Keratinocyte (primary cell): ENCODE measurements around the gene HNF4A. TPM values are rescaled to one million over a fixed set of nuclear protein-coding genes. Genes with fewer than 3 reads are reported as not detected.

Experiments used
- DNase-seq: peaks from one replicate; pipeline ENCODE4 v3.0.0-alpha.2; 2011; ENCODE audit warnings: low read depth, missing footprints, low spot score
- FAIRE-seq: peaks from 2 replicates; lab custom pipeline; 2011; peaks lifted over from hg19 to GRCh38; lab: Jason Lieb, UNC
- H2AFZ ChIP-seq: 2 replicates; pipeline ENCODE4 v1.6.0; 2012; ENCODE audit warnings: low read length, control low read depth, inconsistent platforms; ENCODE audit not compliant: control insufficient read depth
- H3K27ac ChIP-seq: 2 replicates; pipeline ENCODE4 v1.5.1; 2011; ENCODE audit warnings: low read length; ENCODE audit not compliant: control insufficient read depth, insufficient read depth
- H3K27me3 ChIP-seq: 3 replicates; pipeline ENCODE4 v1.6.0; 2011; ENCODE audit warnings: low read length; ENCODE audit not compliant: control insufficient read depth, insufficient read depth; ENCODE audit errors: extremely low read depth
- H3K36me3 ChIP-seq, 2 experiments: 2 replicates in 1 of 2; 3 replicates in 1 of 2; pipeline ENCODE4 v1.5.1; 2011; ENCODE audit warnings: low read length in 2 of 2, mild to moderate bottlenecking in 1 of 2; ENCODE audit not compliant: control insufficient read depth in 2 of 2, insufficient read depth in 2 of 2; ENCODE audit errors: extremely low read depth in 1 of 2
- H3K4me1 ChIP-seq: 3 replicates; pipeline ENCODE4 v1.5.1; 2011; ENCODE audit warnings: low read length; ENCODE audit not compliant: control insufficient read depth, insufficient read depth; ENCODE audit errors: extremely low read depth
- H3K4me2 ChIP-seq: 3 replicates; pipeline ENCODE4 v1.6.0; 2011; ENCODE audit warnings: low read depth, low read length; ENCODE audit not compliant: control insufficient read depth, insufficient read depth; ENCODE audit errors: extremely low read depth
- H3K4me3 ChIP-seq, 3 experiments: fragments of 200-600 bp in 1 of 3; sonication (generic) in 1 of 3; 2 replicates in 2 of 3; 3 replicates in 1 of 3; pipeline ENCODE4 v1.5.1; 2011 to 2016; ENCODE audit warnings: low read length in 3 of 3, mild to moderate bottlenecking in 3 of 3, control low read depth in 2 of 3, inconsistent platforms in 1 of 3, low read depth in 1 of 3, mixed read lengths in 1 of 3, mixed run types in 1 of 3, moderate library complexity in 1 of 3; ENCODE audit not compliant: control insufficient read depth in 2 of 3, insufficient read depth in 2 of 3; ENCODE audit errors: extremely low read depth in 1 of 3
- H3K79me2 ChIP-seq: 2 replicates; pipeline ENCODE4 v1.6.0; 2012; ENCODE audit warnings: low read length; ENCODE audit not compliant: control insufficient read depth, insufficient read depth
- H3K9ac ChIP-seq: 3 replicates; pipeline ENCODE4 v1.6.0; 2011; ENCODE audit warnings: low read length; ENCODE audit not compliant: control insufficient read depth, insufficient read depth; ENCODE audit errors: extremely low read depth
- H3K9me1 ChIP-seq: 3 replicates; pipeline ENCODE4 v1.6.0; 2011; ENCODE audit warnings: low read length; ENCODE audit not compliant: control insufficient read depth, insufficient read depth; ENCODE audit errors: extremely low read depth
- H3K9me3 ChIP-seq: 2 replicates; pipeline ENCODE4 v1.5.1; 2012; ENCODE audit warnings: low read depth, low read length; ENCODE audit not compliant: control insufficient read depth
- H4K20me1 ChIP-seq: 3 replicates; pipeline ENCODE4 v1.6.0; 2011; ENCODE audit warnings: low read length; ENCODE audit not compliant: control insufficient read depth, insufficient read depth; ENCODE audit errors: extremely low read depth
- CTCF ChIP-seq, 3 experiments: IDR thresholded peaks in 1 of 3; conservative IDR thresholded peaks in 1 of 3; optimal IDR thresholded peaks in 1 of 3; 2 replicates in 2 of 3; 3 replicates in 1 of 3; pipeline versions ENCODE3 to v1.5.1; 2011; ENCODE audit warnings: low read length in 3 of 3, mild to moderate bottlenecking in 3 of 3, moderate library complexity in 2 of 3, control low read depth in 1 of 3, inconsistent platforms in 1 of 3; ENCODE audit not compliant: insufficient read depth in 2 of 3; ENCODE audit errors: extremely low read depth in 1 of 3
- EZH2 ChIP-seq: IDR thresholded peaks from one replicate; pipeline ENCODE4 v1.6.1; 2012; ENCODE audit warnings: inconsistent platforms, mild to moderate bottlenecking, low read length, moderate library complexity
- dilution Hi-C: fragments of 300-500 bp; cut with MboI; formaldehyde crosslinking; loops from one replicate; pipeline ENCODE4 v1.7.0; 2020; ENCODE audit warnings: low sequenced_read_pairs; ENCODE audit not compliant: extremely low pct_ligation_motif_present
- polyA plus RNA-seq, 5 experiments: library from polyadenylated mRNA; depleted of rRNA in 3 of 5; stranded (reverse) in 3 of 5; stranded (forward) in 1 of 5; unstranded in 1 of 5; fragments of >200 nt; gene quantifications; 1 replicate in 1 of 5; 2 replicates in 3 of 5; 3 replicates in 1 of 5; pipeline versions ENCODE4 v1.2.1 to v1.2.3, GENCODE V29; 2011 to 2012; ENCODE audit warnings: missing spikeins in 2 of 5, low read depth in 1 of 5, low replicate concordance in 1 of 5

Gene HNF4A
- polyA plus RNA-seq, 1 donor (not counting 4 experiments of a cell fraction or from before 2014, with no cell fraction given) = not detected

- FAIRE-seq (no peak), DNase-seq (no peak)
- H3K9me3 ChIP-seq = no peaks in the 10 kb centered on the region
- H2AFZ ChIP-seq = no peak overlapping the region
- no peaks in the 10 kb centered on the region for H3K36me3 ChIP-seq
- H3K79me2 ChIP-seq = no peaks in the 10 kb centered on the region
- H3K4me1 ChIP-seq = no peaks in the 10 kb centered on the region
- TF ChIP-seq CTCF (optimal IDR thresholded peaks at IDR 0.05 in 1 of 3, IDR thresholded peaks at IDR 0.05 in 1 of 3, conservative IDR thresholded peaks at IDR 0.05 in 1 of 3; ENCODE audit: extremely low read depth in 1 of 3, insufficient read depth in 2 of 3, low read length in 3 of 3) (no peak), EZH2 (no peak)
- no peak overlapping the region for H3K27ac ChIP-seq
- H3K9me1 ChIP-seq = no peaks in the 10 kb centered on the region
- peaks cover 3% of the 10 kb centered on the region for H3K27me3 ChIP-seq
- no peak overlapping the region for H3K4me3 ChIP-seq
- H3K4me2 ChIP-seq = no peak overlapping the region
- dilution Hi-C loops = no loop called here
- H4K20me1 ChIP-seq = no peaks in the 10 kb centered on the region
- H3K9ac ChIP-seq = no peak overlapping the region
Observed at GRCh38 chr20:44358776-44359175, 3.3 kb downstream of the HNF4A start.

- no peaks in the 10 kb centered on the region for H3K4me1 ChIP-seq
- no peak overlapping the region for H3K4me2 ChIP-seq
- no peaks in the 10 kb centered on the region for H3K79me2 ChIP-seq
- dilution Hi-C loops = no loop called here
- no peak overlapping the region for H2AFZ ChIP-seq
- no peaks in the 10 kb centered on the region for H3K9me1 ChIP-seq
- DNase-seq = no peak
- TF ChIP-seq EZH2 (no peak), CTCF (optimal IDR thresholded peaks at IDR 0.05 in 1 of 3, IDR thresholded peaks at IDR 0.05 in 1 of 3, conservative IDR thresholded peaks at IDR 0.05 in 1 of 3; ENCODE audit: extremely low read depth in 1 of 3, insufficient read depth in 2 of 3, low read length in 3 of 3) (no peak)
- no peak overlapping the region for H3K27ac ChIP-seq
- FAIRE-seq = no peak
- no peaks in the 10 kb centered on the region for H3K36me3 ChIP-seq
- H3K9me3 ChIP-seq = no peaks in the 10 kb centered on the region
- no peaks in the 10 kb centered on the region for H4K20me1 ChIP-seq
- no peak overlapping the region for H3K9ac ChIP-seq
- H3K27me3 ChIP-seq = peaks cover 3% of the 10 kb centered on the region
- H3K4me3 ChIP-seq = no peak overlapping the region
Observed at GRCh38 chr20:44360221-44360620, 4.7 kb downstream of the HNF4A start.
